ENCODE results near the gene TEKT5.
A peak's percentile ranks its signal among the peaks of the same experiment; 100 is the strongest.
"Not testable (repeated sequence)": the region's sequence is repeated elsewhere in the genome, so short reads cannot be mapped to it uniquely, and the experiment has no call there.

Gene TEKT5

GRCh38 chr16:10694830-10695229, at the start of gene TEKT5:
TEKT5 (minus strand) TSS chr16:10694930; CDS start chr16:10694873, 57 bp downstream.
- no peak for DNase-seq (ENCODE audit: low read depth)

- DNase-seq (ENCODE audit: low read depth) = peak; percentile 99
These were observed 49.1 kb upstream of the TEKT5 start, which contains the start of gene NUBP1 for GRCh38 chr16:10743610-10744369. NUBP1 (plus strand) TSS chr16:10743842; CDS start chr16:10743864, 22 bp downstream.

DNA sequence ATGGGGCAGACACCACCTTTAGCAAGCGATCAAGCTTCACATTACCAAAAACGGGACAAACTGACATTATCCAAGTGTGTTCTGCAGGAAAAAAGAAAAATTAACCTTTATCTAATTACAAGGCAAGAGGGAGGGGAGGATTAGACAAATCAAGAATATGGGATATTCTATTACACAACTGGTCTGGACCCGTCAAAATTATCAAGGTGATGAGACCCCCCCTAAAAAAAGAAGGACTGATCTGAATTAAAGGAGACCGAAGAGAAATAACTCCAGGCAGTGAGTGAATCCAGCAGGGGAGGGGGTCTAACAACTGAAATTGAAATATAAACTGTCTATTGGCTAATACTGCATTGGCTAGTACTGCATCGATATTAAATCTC, 48.5 kb upstream of the TEKT5 start:
- no peak for DNase-seq (ENCODE audit: low read depth)

GRCh38 chr16:10741844-10742243, 47.1 kb upstream of the TEKT5 start:
- no peak for DNase-seq (ENCODE audit: low read depth)

GRCh38 chr16:10741249-10741648, 46.5 kb upstream of the TEKT5 start:
- not testable (repeated sequence) for DNase-seq (ENCODE audit: low read depth)

DNA sequence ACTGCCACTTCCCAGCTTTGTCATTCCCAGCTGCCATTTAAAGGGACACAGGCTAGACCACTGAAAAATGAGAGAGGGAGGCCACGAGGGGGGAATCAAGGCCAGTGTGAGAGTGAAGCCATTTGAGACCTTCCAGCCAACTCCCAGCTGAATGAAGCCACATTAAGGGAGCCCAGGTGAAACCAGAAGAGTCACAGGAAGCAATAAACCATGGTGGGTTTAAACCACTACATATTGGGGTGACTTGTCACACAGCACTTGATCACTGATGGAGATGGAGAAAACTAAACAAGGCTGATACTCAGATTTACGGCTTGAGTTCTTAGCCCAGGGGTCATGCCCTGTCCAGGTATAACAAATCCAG, 46.1 kb upstream of the TEKT5 start:
- DNase-seq (ENCODE audit: low read depth) = no peak

- DNase-seq (ENCODE audit: low read depth) = no peak
These were observed 45.5 kb upstream of the TEKT5 start for GRCh38 chr16:10740000-10740844.

GRCh38 chr16:10738231-10739077, 43.7 kb upstream of the TEKT5 start:
- DNase-seq (ENCODE audit: low read depth) = peak; percentile 24

DNA sequence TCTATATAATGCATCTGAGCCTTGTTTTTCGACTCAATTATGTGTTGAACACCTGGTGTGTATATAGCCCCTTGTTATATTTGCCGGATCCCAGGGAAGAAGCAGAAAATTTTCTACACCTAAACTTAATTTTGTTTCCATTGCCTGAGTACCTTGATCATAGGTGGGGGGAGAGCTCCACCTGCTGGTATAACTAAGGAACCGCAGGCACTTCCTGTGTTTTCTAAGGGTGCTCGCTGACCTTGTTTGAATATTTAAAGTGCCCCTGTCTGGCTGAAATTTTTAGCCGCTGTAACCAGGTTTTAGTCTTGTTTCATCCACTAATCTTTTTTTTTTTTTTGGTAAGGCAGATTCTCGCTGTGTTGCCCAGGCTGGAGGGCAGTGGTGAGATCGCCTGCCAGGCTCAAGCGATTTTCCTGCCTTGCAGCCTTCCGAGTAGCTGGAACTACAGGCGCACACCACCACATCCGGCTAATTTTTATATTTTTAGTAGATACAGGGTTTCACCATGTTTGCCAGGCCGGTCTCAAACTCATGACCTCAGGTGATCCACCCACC, 42.4 kb upstream of the TEKT5 start:
- peak; percentile 60 for DNase-seq (ENCODE audit: low read depth)

DNA sequence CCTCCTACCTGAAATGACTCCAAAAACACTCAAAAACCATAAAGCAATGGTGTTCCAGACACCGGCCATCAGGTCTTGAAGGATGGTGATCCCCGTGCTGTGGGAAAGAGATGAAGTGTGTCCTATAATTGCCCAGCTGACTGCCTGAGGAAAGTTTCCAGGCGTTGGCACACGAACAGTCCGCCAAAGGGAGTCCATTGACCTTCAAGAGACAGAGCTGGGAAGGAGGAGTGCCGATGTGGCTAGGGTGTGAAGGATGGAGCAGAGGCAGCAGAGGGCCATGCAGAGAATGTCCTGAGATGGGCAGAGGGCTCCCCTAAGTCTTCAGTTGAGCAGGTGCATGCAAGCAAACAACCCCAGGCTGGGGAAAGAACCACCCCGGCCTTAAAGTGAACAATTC, 37.1 kb upstream of the TEKT5 start:
- no peak for DNase-seq (ENCODE audit: low read depth)

- no peak for DNase-seq (ENCODE audit: low read depth)
These were observed 34.6 kb upstream of the TEKT5 start for GRCh38 chr16:10729104-10730048.

DNA sequence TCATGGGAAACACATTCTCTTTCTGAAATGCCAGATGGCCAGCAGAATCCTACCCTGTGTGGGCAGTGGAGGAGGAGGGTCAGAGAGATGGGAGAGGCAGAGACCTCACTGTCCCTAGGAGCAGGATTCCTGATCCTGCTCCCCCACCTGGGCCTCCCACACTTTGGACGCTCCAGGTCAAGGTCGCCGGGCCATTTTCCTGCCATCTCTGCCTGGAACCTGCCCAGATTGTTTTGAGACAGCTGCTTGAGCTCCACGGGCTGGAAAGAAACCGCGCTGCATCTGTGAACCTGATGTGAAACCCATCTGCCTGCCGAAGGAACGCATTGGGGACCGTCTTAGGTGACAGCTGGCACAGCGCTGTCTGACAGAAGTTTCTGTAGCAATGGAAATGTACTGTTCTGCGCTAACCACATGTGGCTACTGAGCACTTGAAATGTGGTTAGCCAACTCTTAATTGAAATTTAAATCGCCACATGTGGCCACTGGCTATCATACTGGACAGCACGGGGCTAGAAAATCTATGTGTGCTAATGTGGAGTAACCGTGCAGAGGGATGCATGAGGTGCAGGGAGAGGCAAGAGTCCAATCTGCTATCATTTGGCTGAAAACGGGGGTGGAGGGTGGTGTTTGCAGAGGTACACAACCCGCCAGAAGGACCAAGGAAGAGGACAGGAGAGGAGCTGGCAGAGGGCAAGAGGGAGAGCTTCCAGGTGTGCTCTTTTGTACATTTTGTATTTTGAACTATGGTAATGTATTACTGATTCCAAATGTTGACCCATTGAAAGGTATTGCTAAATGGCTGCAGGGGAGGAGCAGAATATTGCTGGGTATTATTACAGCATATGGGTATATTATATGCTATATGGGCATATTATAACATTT, 33.5 kb upstream of the TEKT5 start:
- DNase-seq (ENCODE audit: low read depth) = no peak

GRCh38 chr16:10708969-10709368, 14.2 kb upstream of the TEKT5 start:
- DNase-seq (ENCODE audit: low read depth) = no peak

DNA sequence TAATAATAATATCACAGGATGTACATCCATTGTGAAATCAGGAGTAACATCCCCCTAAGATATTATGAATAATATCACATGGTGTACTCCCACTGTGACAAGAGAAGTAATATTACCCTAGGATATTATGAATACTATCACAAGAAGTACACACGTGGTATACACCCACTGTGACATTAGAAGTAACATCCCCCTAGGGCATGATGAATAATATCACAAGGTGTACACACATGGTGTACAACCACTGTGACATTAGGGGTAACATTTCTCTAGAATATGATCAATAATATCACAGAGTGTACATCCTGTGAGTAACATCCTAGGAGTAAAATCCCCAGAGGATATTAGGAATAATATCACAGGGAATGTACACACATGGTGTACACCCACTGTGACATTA, 5.0 kb upstream of the TEKT5 start:
- DNase-seq (ENCODE audit: low read depth) = no peak

- DNase-seq (ENCODE audit: low read depth) = no peak
These were observed 424 bp downstream of the TEKT5 start for GRCh38 chr16:10694306-10694705.

DNA sequence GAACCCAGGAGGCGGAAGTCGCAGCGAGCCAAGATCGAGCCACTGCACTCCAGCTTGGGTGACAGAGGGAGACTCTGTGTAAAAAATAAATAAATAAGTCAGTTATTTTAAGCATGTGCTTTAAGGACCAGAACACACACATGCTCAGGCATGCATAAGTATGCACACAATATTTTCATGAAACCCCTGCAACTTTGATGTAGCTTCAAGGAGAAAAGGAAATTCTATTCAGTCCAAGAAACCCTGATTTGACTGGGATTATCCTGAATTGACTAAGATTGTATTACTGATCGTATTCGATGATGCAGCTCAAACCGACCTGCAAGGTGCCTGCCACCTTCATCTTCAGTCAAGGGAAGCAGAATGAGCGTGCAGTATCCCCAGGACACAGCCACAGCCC, 841 bp downstream of the TEKT5 start:
- DNase-seq (ENCODE audit: low read depth) = no peak

GRCh38 chr16:10692470-10692869, 2.3 kb downstream of the TEKT5 start:
- DNase-seq (ENCODE audit: low read depth) = no peak

DNA sequence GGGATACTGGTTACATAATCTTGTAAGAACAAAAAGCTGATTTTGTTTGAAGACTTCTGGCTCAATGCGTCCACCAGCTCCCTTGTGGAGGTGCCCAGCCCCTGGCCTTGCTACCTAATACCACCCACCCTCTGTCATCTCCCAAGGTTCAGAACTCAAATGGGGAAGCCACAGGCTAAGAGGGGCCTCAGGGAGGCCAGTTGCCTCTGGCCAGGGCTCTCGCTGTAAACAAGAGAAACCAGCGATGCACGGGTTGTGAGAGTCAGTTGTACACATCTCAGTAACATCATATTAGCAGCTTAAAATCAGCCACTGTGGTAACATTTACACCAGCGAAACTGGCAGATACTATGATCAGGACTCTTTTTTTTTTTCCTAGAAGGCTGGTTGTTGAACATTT, 6.0 kb downstream of the TEKT5 start:
- no peak for DNase-seq (ENCODE audit: low read depth)

DNA sequence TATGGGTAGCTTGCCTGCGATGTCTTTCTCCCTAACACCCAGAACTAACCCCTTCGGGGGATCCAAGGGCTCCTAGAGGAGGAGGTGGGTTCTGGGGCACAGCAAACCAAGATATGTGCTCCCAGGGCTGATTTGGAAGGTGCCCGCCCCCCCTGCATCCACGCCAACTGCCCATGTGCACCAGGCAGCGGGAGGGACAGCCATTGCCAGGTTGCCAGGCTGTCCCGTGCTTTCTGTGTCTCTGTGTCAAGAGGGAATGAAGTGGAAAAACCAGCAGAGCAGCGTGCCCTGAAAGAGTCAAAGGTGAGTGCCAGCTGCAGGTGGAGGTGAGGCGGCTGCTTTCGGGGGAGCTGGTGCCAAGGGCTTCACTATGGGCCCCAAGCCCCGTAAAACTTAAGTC, 6.4 kb downstream of the TEKT5 start:
- no peak for DNase-seq (ENCODE audit: low read depth)

DNA sequence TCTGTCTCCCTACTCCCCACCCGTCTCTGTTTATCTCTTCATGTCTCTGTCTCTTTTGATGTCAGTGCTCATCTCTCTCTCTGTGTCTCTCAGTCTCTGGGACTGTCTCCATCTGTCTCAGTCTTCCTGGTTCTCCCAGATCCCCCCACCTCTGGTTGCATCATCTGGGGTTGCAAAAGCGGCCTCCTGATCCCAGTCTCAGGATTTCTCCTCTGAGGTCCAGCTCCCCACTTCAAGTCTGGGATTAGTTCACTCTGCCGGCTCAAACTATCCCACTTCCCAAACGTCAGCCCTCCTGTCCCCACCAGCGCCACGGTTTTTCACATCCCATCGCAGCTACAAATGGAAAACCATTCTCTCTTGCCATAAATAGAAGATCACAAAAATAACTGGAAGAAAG, 9.0 kb downstream of the TEKT5 start:
- DNase-seq (ENCODE audit: low read depth) = no peak
